Mesenchymal stem cell (in vitro differentiated cells and primary cell): Measurements from ENCODE around the gene CLSTN1.

Experiments
- DNase-seq: peaks from one replicate; pipeline ENCODE4 v3.0.0-alpha.2; 2013
- H2AFZ ChIP-seq: one replicate; pipeline ENCODE4 v1.6.1; 2013; ENCODE audit warnings: low read depth, mild to moderate bottlenecking, control low read depth, inconsistent platforms, low read length, moderate library complexity
- H2AK5ac ChIP-seq: 2 replicates; pipeline ENCODE4 v1.6.1; 2013; ENCODE audit warnings: low read length, moderate library complexity, mild to moderate bottlenecking, inconsistent platforms; ENCODE audit not compliant: severe bottlenecking
- H2BK120ac ChIP-seq: one replicate; pipeline ENCODE4 v1.6.1; 2013; ENCODE audit warnings: low read depth, mild to moderate bottlenecking, inconsistent platforms, low read length, moderate library complexity
- H2BK12ac ChIP-seq, 2 experiments: one replicate each; pipeline ENCODE4 v1.6.1; 2013; ENCODE audit warnings: inconsistent platforms in 2 of 2, low read length in 2 of 2, mild to moderate bottlenecking in 2 of 2, moderate library complexity in 2 of 2, control low read depth in 1 of 2
- H2BK15ac ChIP-seq: one replicate; pipeline ENCODE4 v1.6.1; 2013; ENCODE audit warnings: mild to moderate bottlenecking, low read depth, inconsistent platforms; ENCODE audit not compliant: poor library complexity, severe bottlenecking
- H2BK5ac ChIP-seq: 2 replicates; pipeline ENCODE4 v1.6.1; 2013; ENCODE audit warnings: low read depth, mild to moderate bottlenecking, low read length, control low read depth, inconsistent platforms; ENCODE audit not compliant: poor library complexity, severe bottlenecking
- H3K14ac ChIP-seq, 2 experiments: one replicate each; pipeline ENCODE4 v1.6.1; 2013; ENCODE audit warnings: inconsistent platforms in 2 of 2, low read length in 2 of 2, control low read depth in 1 of 2, mild to moderate bottlenecking in 1 of 2, moderate library complexity in 1 of 2
- H3K18ac ChIP-seq, 2 experiments: one replicate each; pipeline ENCODE4 v1.6.1; 2013; ENCODE audit warnings: inconsistent platforms in 2 of 2, low read length in 2 of 2, control low read depth in 1 of 2, low read depth in 1 of 2, mild to moderate bottlenecking in 1 of 2
- H3K23ac ChIP-seq, 2 experiments: one replicate each; pipeline ENCODE4 v1.6.1; 2013; ENCODE audit warnings: inconsistent platforms in 2 of 2, low read length in 2 of 2, mild to moderate bottlenecking in 2 of 2, moderate library complexity in 2 of 2, control low read depth in 1 of 2
- H3K27ac ChIP-seq: 2 replicates; pipeline ENCODE4 v1.5.1; 2013; ENCODE audit warnings: mild to moderate bottlenecking, moderate library complexity, low read length, control low read depth, inconsistent platforms; ENCODE audit not compliant: poor library complexity, severe bottlenecking
- H3K27me3 ChIP-seq, 2 experiments: 2 replicates each; pipeline versions ENCODE4 v1.6.1 to v1.7.0; 2013; ENCODE audit warnings: low read length in 2 of 2, mild to moderate bottlenecking in 2 of 2, moderate library complexity in 2 of 2, control low read depth in 1 of 2, inconsistent platforms in 1 of 2; ENCODE audit not compliant: control insufficient read depth in 1 of 2, insufficient read depth in 1 of 2
- H3K36me3 ChIP-seq, 2 experiments: 2 replicates each; pipeline versions ENCODE4 v1.6.1 to v1.7.0; 2013; ENCODE audit warnings: low read length in 2 of 2, control low read depth in 1 of 2, inconsistent platforms in 1 of 2, low read depth in 1 of 2, mild to moderate bottlenecking in 1 of 2; ENCODE audit not compliant: insufficient read depth in 2 of 2, control insufficient read depth in 1 of 2
- H3K4ac ChIP-seq, 2 experiments: one replicate each; pipeline ENCODE4 v1.6.1; 2013; ENCODE audit warnings: inconsistent platforms in 2 of 2, low read length in 2 of 2, mild to moderate bottlenecking in 2 of 2, moderate library complexity in 2 of 2, control low read depth in 1 of 2, low read depth in 1 of 2
- H3K4me1 ChIP-seq: 2 replicates; pipeline ENCODE4 v1.6.1; 2013; ENCODE audit warnings: low read depth, low read length, control low read depth; ENCODE audit not compliant: control insufficient read depth, insufficient read depth
- H3K4me2 ChIP-seq: 2 replicates; pipeline ENCODE4 v1.6.1; 2013; ENCODE audit warnings: low read length, mild to moderate bottlenecking, inconsistent platforms; ENCODE audit not compliant: poor library complexity, severe bottlenecking
- H3K4me3 ChIP-seq, 2 experiments: 2 replicates each; pipeline versions ENCODE4 v1.5.1 to v1.7.0; 2013; ENCODE audit warnings: low read length in 2 of 2, mild to moderate bottlenecking in 2 of 2, control low read depth in 1 of 2, low read depth in 1 of 2; ENCODE audit not compliant: insufficient read depth in 1 of 2
- H3K79me1 ChIP-seq: replicated peaks from 2 replicates; pipeline ENCODE4 v1.6.1; 2013; ENCODE audit warnings: mild to moderate bottlenecking, control low read depth, low read length, inconsistent platforms; ENCODE audit not compliant: poor library complexity, severe bottlenecking
- H3K9ac ChIP-seq: 2 replicates; pipeline ENCODE4 v1.7.0; 2013; ENCODE audit warnings: mild to moderate bottlenecking, low read length, moderate library complexity
- H3K9me3 ChIP-seq: 2 replicates; pipeline ENCODE4 v1.7.0; 2013; ENCODE audit warnings: mild to moderate bottlenecking, low read length; ENCODE audit not compliant: control insufficient read depth
- H4K8ac ChIP-seq: one replicate; pipeline ENCODE4 v1.6.1; 2013; ENCODE audit warnings: inconsistent platforms, mild to moderate bottlenecking, low read length, moderate library complexity
- H4K91ac ChIP-seq: one replicate; pipeline ENCODE4 v1.6.1; 2013; ENCODE audit warnings: mild to moderate bottlenecking, low read length, inconsistent platforms
- WGBS: methylation state at CpG from one replicate; pipeline ENCODE4 v1.1.7; 2013; ENCODE audit warnings: mixed read lengths; 5-methylcytosine and 5-hydroxymethylcytosine counted together

The CLSTN1 gene

GRCh38 chr1:9858293-9859035 lies 34.7 kb upstream of the CLSTN1 start:
- H3K9ac ChIP-seq = no peak overlapping the region
- H2BK15ac ChIP-seq = no peak overlapping the region
- H3K18ac ChIP-seq = no peak overlapping the region
- peaks cover 0 to 11% of the 10 kb centered on the region in 2 experiments for H3K36me3 ChIP-seq
- no peak overlapping the region for H4K8ac ChIP-seq
- H3K79me1 ChIP-seq = peaks cover 3% of the 10 kb centered on the region
- no peak overlapping the region for H3K14ac ChIP-seq
- H2BK5ac ChIP-seq = no peak overlapping the region
- no peak overlapping the region for H3K4ac ChIP-seq
- peaks cover 15% of the 10 kb centered on the region for H3K4me1 ChIP-seq
- H3K23ac ChIP-seq = no peak overlapping the region
- no peaks in the 10 kb centered on the region for H3K27me3 ChIP-seq
- no peak overlapping the region for H2AFZ ChIP-seq
- no peak overlapping the region for H3K4me3 ChIP-seq
- no peak overlapping the region for H3K27ac ChIP-seq
- 96% methylated on average over 6 of the region's 6 CpGs for WGBS
- DNase-seq = no peak
- no peak overlapping the region for H3K4me2 ChIP-seq
- no peak overlapping the region for H2BK12ac ChIP-seq
- H2BK120ac ChIP-seq = no peak overlapping the region
- H4K91ac ChIP-seq = no peak overlapping the region
- H2AK5ac ChIP-seq = no peak overlapping the region
- peaks cover 6% of the 10 kb centered on the region for H3K9me3 ChIP-seq

- Histone ChIP-seq H3K79me1 (no peaks in the 10 kb centered on the region), H2BK12ac (no peak overlapping the region), H3K18ac (no peak overlapping the region), H2BK5ac (no peak overlapping the region), H2BK120ac (no peak overlapping the region), H2AFZ (no peak overlapping the region), H4K91ac (no peak overlapping the region), H3K4me1 (peaks cover 18% of the 10 kb centered on the region), H3K27me3 (no peaks in the 10 kb centered on the region), H3K14ac (no peak overlapping the region), H3K4me3 (no peak overlapping the region), H2BK15ac (no peak overlapping the region), H3K27ac (no peak overlapping the region), H3K23ac (no peak overlapping the region), H2AK5ac (no peak overlapping the region), H3K36me3 (peaks cover 0 to 14% of the 10 kb centered on the region in 2 experiments), H3K9me3 (peaks cover 7% of the 10 kb centered on the region), H4K8ac (no peak overlapping the region), H3K9ac (no peak overlapping the region), H3K4me2 (no peak overlapping the region), H3K4ac (no peak overlapping the region)
- no CpG with 5 or more reads among the region's 1 CpG for WGBS
- no peak for DNase-seq
Measured at GRCh38 chr1:9855186-9855585, 31.4 kb upstream of the CLSTN1 start.

DNA sequence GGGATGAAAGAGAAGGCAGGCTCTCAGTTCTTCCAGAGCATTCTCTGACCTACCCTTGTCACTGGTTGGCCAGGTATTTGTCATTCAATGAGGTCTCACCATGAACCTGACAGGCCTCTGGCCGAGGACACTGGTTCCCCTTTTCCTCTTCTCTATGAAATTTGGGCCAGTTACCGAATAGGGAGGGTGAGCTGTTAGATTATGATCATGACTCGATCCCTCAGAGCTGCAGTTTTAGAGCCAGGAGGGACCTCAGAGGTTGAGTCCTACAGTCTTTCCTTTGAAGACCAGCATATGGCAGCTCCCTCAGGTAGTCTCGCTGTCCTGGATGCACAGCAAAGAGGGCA lies 29.5 kb upstream of the CLSTN1 start:
- Histone ChIP-seq H4K91ac (no peak overlapping the region), H3K27ac (no peak overlapping the region), H3K4ac (no peak overlapping the region), H2BK5ac (no peak overlapping the region), H3K79me1 (peaks cover 2% of the 10 kb centered on the region), H2AFZ (no peak overlapping the region), H3K9me3 (peaks cover 7% of the 10 kb centered on the region), H3K36me3 (peaks cover 0 to 27% of the 10 kb centered on the region in 2 experiments), H2BK15ac (no peak overlapping the region), H3K4me1 (peaks cover 11% of the 10 kb centered on the region), H4K8ac (no peak overlapping the region), H3K9ac (no peak overlapping the region), H2BK12ac (no peak overlapping the region), H3K18ac (no peak overlapping the region), H3K27me3 (no peaks in the 10 kb centered on the region), H3K4me2 (no peak overlapping the region), H2BK120ac (no peak overlapping the region), H3K4me3 (no peak overlapping the region), H3K23ac (no peak overlapping the region), H2AK5ac (no peak overlapping the region), H3K14ac (no peak overlapping the region)
- no peak for DNase-seq
- WGBS = 90% methylated on average over 4 of the region's 4 CpGs

- H2AK5ac ChIP-seq = no peak overlapping the region
- H2BK15ac ChIP-seq = no peak overlapping the region
- H3K9ac ChIP-seq = no peak overlapping the region
- no peak overlapping the region for H2AFZ ChIP-seq
- H3K4ac ChIP-seq = no peak overlapping the region
- peak; percentile 74 for DNase-seq
- H2BK5ac ChIP-seq = no peak overlapping the region
- no peak overlapping the region for H3K23ac ChIP-seq
- no peak overlapping the region for H3K27ac ChIP-seq
- no peak overlapping the region for H3K14ac ChIP-seq
- H3K4me1 ChIP-seq = peaks cover 11% of the 10 kb centered on the region
- H4K91ac ChIP-seq = no peak overlapping the region
- no peaks in the 10 kb centered on the region for H3K27me3 ChIP-seq
- no peak overlapping the region for H4K8ac ChIP-seq
- no peak overlapping the region for H2BK12ac ChIP-seq
- H3K9me3 ChIP-seq = peaks cover 7% of the 10 kb centered on the region
- H3K4me2 ChIP-seq = no peak overlapping the region
- no peak overlapping the region for H3K18ac ChIP-seq
- peaks cover 2% of the 10 kb centered on the region for H3K79me1 ChIP-seq
- H3K4me3 ChIP-seq = no peak overlapping the region
- 85% methylated on average over 12 of the region's 12 CpGs for WGBS
- H2BK120ac ChIP-seq = no peak overlapping the region
- peaks cover 0 to 22% of the 10 kb centered on the region in 2 experiments for H3K36me3 ChIP-seq
Measured at GRCh38 chr1:9852410-9853248, 28.9 kb upstream of the CLSTN1 start.
